Endothelial cell of umbilical vein (primary cell): ENCODE measurements around the gene KANSL1L. TPM values are rescaled to one million over a fixed set of nuclear protein-coding genes. Genes with fewer than 3 reads are reported as not detected.

Source experiments
- BruUV-seq: library from RNA; stranded (reverse); fragments of 400-500 nt; replicated peaks from 2 replicates; lab custom pipeline; 2021; lab: Mats Ljungman, UMichigan
- CTCF ChIA-PET: fragments of 300-600, 350-600 bp; sonication (Branson Sonifier 250); formaldehyde crosslinking; loops from one replicate; lab custom pipeline; 2021; ENCODE audit warnings: antibody characterized with exemption, inconsistent platforms; lab: Charles Lee
- POLR2A ChIA-PET: fragments of 300-600, 350-600 bp; sonication (Branson Sonifier 250); formaldehyde crosslinking; loops from one replicate; lab custom pipeline; 2021; ENCODE audit warnings: antibody characterized with exemption, inconsistent platforms; lab: Charles Lee
- DNase-seq: peaks from one replicate; pipeline ENCODE4 v3.0.0-alpha.2; 2011; ENCODE audit warnings: low read depth, low spot score
- FAIRE-seq: peaks from 2 replicates; lab custom pipeline; 2011; peaks lifted over from hg19 to GRCh38; lab: Jason Lieb, UNC
- H2AFZ ChIP-seq: 2 replicates; pipeline ENCODE4 v1.6.0; 2012; ENCODE audit warnings: low read depth, low read length, control low read depth, inconsistent platforms
- H3K27ac ChIP-seq: 2 replicates; pipeline ENCODE4 v1.5.1; 2011; ENCODE audit warnings: low read depth, mild to moderate bottlenecking, control low read depth, low read length, moderate library complexity; ENCODE audit not compliant: insufficient read depth
- H3K27me3 ChIP-seq, 2 experiments: 2 replicates each; pipeline versions ENCODE4 v1.6.0 to v1.6.1; 2011; ENCODE audit warnings: low read length in 2 of 2, mixed read lengths in 1 of 2; ENCODE audit not compliant: control insufficient read depth in 2 of 2, insufficient read depth in 2 of 2
- H3K36me3 ChIP-seq, 2 experiments: 2 replicates in 1 of 2; 3 replicates in 1 of 2; pipeline ENCODE4 v1.5.1; 2011; ENCODE audit warnings: low read length in 2 of 2, mild to moderate bottlenecking in 1 of 2, moderate library complexity in 1 of 2; ENCODE audit not compliant: control insufficient read depth in 2 of 2, insufficient read depth in 2 of 2; ENCODE audit errors: extremely low read depth in 1 of 2
- H3K4me1 ChIP-seq: 3 replicates; pipeline ENCODE4 v1.5.1; 2011; ENCODE audit warnings: mild to moderate bottlenecking, low read length; ENCODE audit not compliant: control insufficient read depth, insufficient read depth; ENCODE audit errors: extremely low read depth
- H3K4me2 ChIP-seq: 2 replicates; pipeline ENCODE4 v1.6.1; 2011; ENCODE audit warnings: low read length, control low read depth, mixed read lengths; ENCODE audit not compliant: insufficient read depth
- H3K4me3 ChIP-seq, 3 experiments: fragments of 200-600 bp in 1 of 3; sonication (generic), shearing (Covaris generic) in 1 of 3; replicated peaks in 1 of 3; 2 replicates each; pipeline ENCODE4 v1.5.1; 2011 to 2016; ENCODE audit warnings: control low read depth in 3 of 3, low read length in 3 of 3, mild to moderate bottlenecking in 2 of 3, inconsistent platforms in 1 of 3, low read depth in 1 of 3, moderate library complexity in 1 of 3; ENCODE audit not compliant: insufficient read depth in 1 of 3
- H3K79me2 ChIP-seq: 2 replicates; pipeline ENCODE4 v1.6.0; 2012; ENCODE audit warnings: low read length, inconsistent platforms; ENCODE audit not compliant: control insufficient read depth, insufficient read depth
- H3K9ac ChIP-seq: replicated peaks from 2 replicates; pipeline ENCODE3; 2011; ENCODE audit warnings: low read length, control low read depth; ENCODE audit not compliant: insufficient read depth; ENCODE audit errors: extremely low read depth
- H3K9me1 ChIP-seq: replicated peaks from 3 replicates; pipeline ENCODE4 v1.6.0; 2011; ENCODE audit warnings: mild to moderate bottlenecking, low read length; ENCODE audit not compliant: control insufficient read depth, insufficient read depth; ENCODE audit errors: extremely low read depth
- H3K9me3 ChIP-seq: replicated peaks from 2 replicates; pipeline ENCODE4 v1.5.1; 2012; ENCODE audit warnings: low read length, inconsistent platforms; ENCODE audit not compliant: control insufficient read depth, insufficient read depth
- H4K20me1 ChIP-seq: replicated peaks from 2 replicates; pipeline ENCODE3; 2011; ENCODE audit warnings: mild to moderate bottlenecking, low read length; ENCODE audit not compliant: control insufficient read depth, insufficient read depth; ENCODE audit errors: extremely low read depth
- EZH2 ChIP-seq: IDR thresholded peaks from 2 replicates; pipeline ENCODE4 v1.6.1; 2012; ENCODE audit warnings: borderline replicate concordance, low read depth, mild to moderate bottlenecking, moderate library complexity, low read length, inconsistent platforms; ENCODE audit not compliant: severe bottlenecking
- FOS ChIP-seq: IDR thresholded peaks from 2 replicates; pipeline ENCODE4 v1.6.1; 2011; ENCODE audit warnings: mild to moderate bottlenecking, low read length, moderate library complexity, borderline replicate concordance; ENCODE audit not compliant: insufficient read depth
- GATA2 ChIP-seq: IDR thresholded peaks from 2 replicates; pipeline ENCODE4 v1.7.0; 2011; ENCODE audit warnings: low read depth, mild to moderate bottlenecking, moderate library complexity, mixed read lengths, low read length; ENCODE audit not compliant: insufficient read length, insufficient read depth
- JUN ChIP-seq: IDR thresholded peaks from 2 replicates; pipeline ENCODE4 v1.6.1; 2011; ENCODE audit warnings: borderline replicate concordance, low read depth; ENCODE audit not compliant: insufficient read length, insufficient read depth
- MAX ChIP-seq: IDR thresholded peaks from 2 replicates; pipeline ENCODE4 v1.6.1; 2011; ENCODE audit not compliant: insufficient read depth, insufficient read length
- MYC ChIP-seq: IDR thresholded peaks from one replicate; pipeline ENCODE4 v1.6.1; 2011; ENCODE audit warnings: mild to moderate bottlenecking, low read depth, low read length
- POLR2A ChIP-seq: IDR thresholded peaks from 2 replicates; pipeline ENCODE4 v1.6.1; 2012; ENCODE audit warnings: low read depth, mild to moderate bottlenecking, control low read depth, low read length
- POLR2AphosphoS5 ChIP-seq: IDR thresholded peaks from 2 replicates; pipeline ENCODE4 v1.6.1; 2012; ENCODE audit warnings: low read depth, mild to moderate bottlenecking, control low read depth, low read length, moderate library complexity; ENCODE audit not compliant: insufficient read depth
- dilution Hi-C: fragments of 300-500 bp; cut with MboI; formaldehyde crosslinking; loops from one replicate; pipeline ENCODE4 v1.15.0; 2019; ENCODE audit warnings: low sequenced_read_pairs; ENCODE audit not compliant: extremely low pct_ligation_motif_present
- intact Hi-C: fragments of 100-400 bp; cut with micrococcal nuclease; formaldehyde crosslinking; loops from one replicate; pipeline ENCODE4 v1.10.0; 2022
- polyA plus RNA-seq, 4 experiments: library from polyadenylated mRNA; depleted of rRNA in 3 of 4; stranded (reverse) in 3 of 4; unstranded in 1 of 4; fragments of >200 nt; gene quantifications; 2 replicates each; pipeline versions ENCODE4 v1.2.1 to v1.2.3, GENCODE V29; 2011 to 2012; ENCODE audit warnings: missing spikeins in 1 of 4
- total RNA-seq: library from RNA; stranded (reverse); gene quantifications from 2 replicates; pipeline ENCODE4 v1.2.3, GENCODE V29; 2021
- TF ChIP-seq, protein P1 (sequence below), 2 donors: IDR thresholded peaks; 1 replicate in 1 of 2; 2 replicates in 1 of 2; pipeline ENCODE4 v1.5.1; 2011; ENCODE audit warnings: low read length in 2 of 2, mild to moderate bottlenecking in 2 of 2, moderate library complexity in 2 of 2, control low read depth in 1 of 2, inconsistent platforms in 1 of 2, low read depth in 1 of 2; ENCODE audit not compliant: insufficient read depth in 1 of 2; ENCODE audit errors: extremely low read depth in 1 of 2

The KANSL1L gene
- total and polyA plus RNA-seq, 2 donors (not counting 3 experiments of a cell fraction or from before 2014, with no cell fraction given): 4.3 to 14.0 TPM

DNA sequence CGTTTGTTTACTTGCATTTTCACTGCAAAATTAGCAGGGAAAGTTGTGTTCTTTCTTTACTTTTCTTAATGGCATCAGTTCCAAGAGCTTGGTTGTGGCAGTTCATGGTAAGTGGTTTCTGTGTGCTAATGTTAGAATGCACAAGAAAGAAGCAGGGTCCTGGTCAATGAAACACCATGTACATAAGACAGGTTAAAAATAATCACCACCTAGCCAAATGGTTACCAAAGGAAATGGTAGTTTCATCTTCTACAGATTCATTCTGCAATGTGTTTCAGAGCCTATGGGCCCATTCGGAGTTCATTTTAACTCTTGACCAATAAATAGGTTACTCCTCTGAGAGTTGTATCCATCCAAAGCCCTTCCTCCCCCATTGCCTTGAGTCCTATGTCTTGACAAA is 186.9 kb downstream of the KANSL1L start:
- Histone ChIP-seq H2AFZ (no peak overlapping the region), H3K36me3 (no peaks in the 10 kb centered on the region), H3K9ac (no peak overlapping the region), H3K27me3 (peaks cover 5 to 9% of the 10 kb centered on the region in 2 experiments), H3K79me2 (no peaks in the 10 kb centered on the region), H3K4me2 (no peak overlapping the region), H4K20me1 (no peaks in the 10 kb centered on the region), H3K9me3 (no peaks in the 10 kb centered on the region), H3K9me1 (no peaks in the 10 kb centered on the region), H3K4me1 (no peaks in the 10 kb centered on the region), H3K4me3 (no peak overlapping the region), H3K27ac (no peak overlapping the region)
- dilution Hi-C loops (no loop called here), intact Hi-C loops (no loop called here)
- TF ChIP-seq EZH2 (no peak), MYC (no peak), POLR2AphosphoS5 (no peak), JUN (no peak), POLR2A (no peak), MAX (no peak), FOS (no peak), GATA2 (no peak)
- TF ChIP-seq, protein P1, sequence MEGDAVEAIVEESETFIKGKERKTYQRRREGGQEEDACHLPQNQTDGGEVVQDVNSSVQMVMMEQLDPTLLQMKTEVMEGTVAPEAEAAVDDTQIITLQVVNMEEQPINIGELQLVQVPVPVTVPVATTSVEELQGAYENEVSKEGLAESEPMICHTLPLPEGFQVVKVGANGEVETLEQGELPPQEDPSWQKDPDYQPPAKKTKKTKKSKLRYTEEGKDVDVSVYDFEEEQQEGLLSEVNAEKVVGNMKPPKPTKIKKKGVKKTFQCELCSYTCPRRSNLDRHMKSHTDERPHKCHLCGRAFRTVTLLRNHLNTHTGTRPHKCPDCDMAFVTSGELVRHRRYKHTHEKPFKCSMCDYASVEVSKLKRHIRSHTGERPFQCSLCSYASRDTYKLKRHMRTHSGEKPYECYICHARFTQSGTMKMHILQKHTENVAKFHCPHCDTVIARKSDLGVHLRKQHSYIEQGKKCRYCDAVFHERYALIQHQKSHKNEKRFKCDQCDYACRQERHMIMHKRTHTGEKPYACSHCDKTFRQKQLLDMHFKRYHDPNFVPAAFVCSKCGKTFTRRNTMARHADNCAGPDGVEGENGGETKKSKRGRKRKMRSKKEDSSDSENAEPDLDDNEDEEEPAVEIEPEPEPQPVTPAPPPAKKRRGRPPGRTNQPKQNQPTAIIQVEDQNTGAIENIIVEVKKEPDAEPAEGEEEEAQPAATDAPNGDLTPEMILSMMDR (IDR thresholded peaks at IDR 0.05; ENCODE audit: extremely low read depth in 1 of 2, insufficient read depth in 1 of 2, low read depth in 1 of 2, low read length in 2 of 2): no peak
- FAIRE-seq: no peak
- DNase-seq: no peak
- BruUV-seq: no TSS peak
- ChIA-PET CTCF (interaction anchor here (1.1 to 2.2 kb wide), 2 partner anchors 8 to 214 kb away, joined by 3 to 13 read pairs; no protein-coding TSS in a partner anchor), POLR2A (no interaction called here)
